Measurements from ENCODE around the gene ASB8. TPM values are rescaled to one million over a fixed set of nuclear protein-coding genes. Genes with fewer than 3 reads are reported as not detected.

The ASB8 gene
- total and polyA plus RNA-seq, 5 donors, result 33.4 to 69.9 (median 59.5) TPM

GRCh38 chr12:48183091-48183875, 26.0 kb upstream of the ASB8 start, which contains the start of gene CCDC184:
Gene CCDC184 (plus strand): TSS chr12:48183644. CDS start chr12:48184123, 479 bp downstream.
- DNase-seq (peak; percentile 72 to 88 (median 88)), ATAC-seq (peak; percentile 87 to 92)
- Histone ChIP-seq H3K9me3 (ENCODE audit: control insufficient read depth, low read length) (no peaks in the 10 kb centered on the region), H3K4me1 (ENCODE audit: control insufficient read depth, insufficient read depth, low read length) (no peaks in the 10 kb centered on the region), H3K27me3 (ENCODE audit: control insufficient read depth, insufficient read depth) (no peaks in the 10 kb centered on the region), H3K27ac (ENCODE audit: low read length) (no peak within 1 kb of the TSS), H3K4me3 (ENCODE audit: low read length) (peak within 1 kb of the TSS; percentile 56)
- intact Hi-C loops (cut with DNase I), result no loop called here
- WGBS, result under 1% methylated on average over 61 of the region's 61 CpGs

GRCh38 chr12:48182631-48183030, 25.3 kb upstream of the ASB8 start:
- Histone ChIP-seq H3K27me3 (ENCODE audit: control insufficient read depth, insufficient read depth) (no peaks in the 10 kb centered on the region), H3K9me3 (ENCODE audit: control insufficient read depth, low read length) (no peaks in the 10 kb centered on the region), H3K4me3 (ENCODE audit: low read length) (peak overlapping the region; percentile 56), H3K27ac (ENCODE audit: low read length) (no peak overlapping the region), H3K4me1 (ENCODE audit: control insufficient read depth, insufficient read depth, low read length) (no peaks in the 10 kb centered on the region)
- ATAC-seq, result no peak
- intact Hi-C loops (cut with DNase I), result no loop called here
- DNase-seq, result no peak
- WGBS, result 10% methylated on average over 7 of the region's 7 CpGs

DNA sequence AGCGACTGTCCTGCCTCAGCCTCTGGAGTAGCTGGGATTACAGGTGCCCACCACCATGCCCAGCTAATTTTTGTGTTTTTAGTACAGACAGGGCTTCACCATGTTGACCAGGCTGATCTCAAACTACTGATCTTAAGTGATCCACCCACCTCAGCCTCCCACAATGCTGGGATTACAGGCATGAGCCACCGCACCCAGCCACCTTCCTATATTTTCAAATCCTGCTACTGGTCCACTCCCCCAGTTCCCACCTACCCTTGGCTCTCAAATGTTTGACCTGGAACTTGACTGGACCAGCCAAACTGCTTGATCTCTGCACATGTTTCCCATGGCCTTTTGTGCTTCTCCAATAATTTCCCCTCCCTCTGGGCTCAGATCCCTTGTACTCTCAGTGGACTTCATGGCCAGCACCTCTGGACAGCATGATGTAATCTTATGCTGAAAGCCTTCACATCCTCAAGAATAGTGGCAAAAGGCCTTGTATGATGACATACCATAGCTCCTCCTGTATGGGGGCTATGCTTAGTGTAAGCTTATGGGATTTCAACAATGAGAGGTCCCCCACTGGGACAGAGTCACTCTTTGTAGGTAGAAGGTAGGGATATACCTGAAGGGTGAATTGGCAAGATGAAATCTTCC, 23.7 kb upstream of the ASB8 start:
- ATAC-seq, result no peak
- WGBS, result 88% methylated on average over 2 of the region's 2 CpGs
- no peaks in the 10 kb centered on the region for H3K27me3 ChIP-seq (ENCODE audit: control insufficient read depth, insufficient read depth)
- DNase-seq, result no peak
- no peaks in the 10 kb centered on the region for H3K4me1 ChIP-seq (ENCODE audit: control insufficient read depth, insufficient read depth, low read length)
- no peak overlapping the region for H3K27ac ChIP-seq (ENCODE audit: low read length)
- no peaks in the 10 kb centered on the region for H3K9me3 ChIP-seq (ENCODE audit: control insufficient read depth, low read length)
- intact Hi-C loops (cut with DNase I), result no loop called here
- no peak overlapping the region for H3K4me3 ChIP-seq (ENCODE audit: low read length)

GRCh38 chr12:48180424-48180823, 23.1 kb upstream of the ASB8 start:
- WGBS, result 82% methylated on average over 1 of the region's 1 CpG
- intact Hi-C loops (cut with DNase I), result no loop called here
- Histone ChIP-seq H3K4me1 (ENCODE audit: control insufficient read depth, insufficient read depth, low read length) (no peaks in the 10 kb centered on the region), H3K4me3 (ENCODE audit: low read length) (no peak overlapping the region), H3K27ac (ENCODE audit: low read length) (no peak overlapping the region), H3K27me3 (ENCODE audit: control insufficient read depth, insufficient read depth) (no peaks in the 10 kb centered on the region), H3K9me3 (ENCODE audit: control insufficient read depth, low read length) (no peaks in the 10 kb centered on the region)
- DNase-seq (no peak), ATAC-seq (no peak)

- ATAC-seq (no peak), DNase-seq (no peak)
- Histone ChIP-seq H3K9me3 (ENCODE audit: control insufficient read depth, low read length) (no peaks in the 10 kb centered on the region), H3K4me1 (ENCODE audit: control insufficient read depth, insufficient read depth, low read length) (no peaks in the 10 kb centered on the region), H3K4me3 (ENCODE audit: low read length) (no peak overlapping the region), H3K27ac (ENCODE audit: low read length) (no peak overlapping the region), H3K27me3 (ENCODE audit: control insufficient read depth, insufficient read depth) (no peaks in the 10 kb centered on the region)
- intact Hi-C loops (cut with DNase I), result no loop called here
- WGBS, result 89% methylated on average over 1 of the region's 1 CpG
Observed at GRCh38 chr12:48179466-48179865, 22.2 kb upstream of the ASB8 start.

GRCh38 chr12:48177982-48178381, 20.7 kb upstream of the ASB8 start:
- H3K4me3 ChIP-seq (ENCODE audit: low read length), result no peak overlapping the region
- intact Hi-C loops (cut with DNase I), result no loop called here
- WGBS, result 61% methylated on average over 4 of the region's 4 CpGs
- ATAC-seq (no peak), DNase-seq (no peak)
- H3K4me1 ChIP-seq (ENCODE audit: control insufficient read depth, insufficient read depth, low read length), result no peaks in the 10 kb centered on the region
- no peak overlapping the region for H3K27ac ChIP-seq (ENCODE audit: low read length)
- no peaks in the 10 kb centered on the region for H3K9me3 ChIP-seq (ENCODE audit: control insufficient read depth, low read length)
- H3K27me3 ChIP-seq (ENCODE audit: control insufficient read depth, insufficient read depth), result no peaks in the 10 kb centered on the region

GRCh38 chr12:48176417-48176751, 19.1 kb upstream of the ASB8 start:
- Histone ChIP-seq H3K27me3 (ENCODE audit: control insufficient read depth, insufficient read depth) (no peaks in the 10 kb centered on the region), H3K4me1 (ENCODE audit: control insufficient read depth, insufficient read depth, low read length) (no peaks in the 10 kb centered on the region), H3K4me3 (ENCODE audit: low read length) (no peak overlapping the region), H3K27ac (ENCODE audit: low read length) (no peak overlapping the region), H3K9me3 (ENCODE audit: control insufficient read depth, low read length) (no peaks in the 10 kb centered on the region)
- ATAC-seq, result no peak
- intact Hi-C loops (cut with DNase I), result no loop called here
- DNase-seq, result no peak

- H3K4me3 ChIP-seq (ENCODE audit: low read length), result no peak overlapping the region
- H3K27ac ChIP-seq (ENCODE audit: low read length), result no peak overlapping the region
- 58% methylated on average over 3 of the region's 3 CpGs for WGBS
- H3K27me3 ChIP-seq (ENCODE audit: control insufficient read depth, insufficient read depth), result no peaks in the 10 kb centered on the region
- ATAC-seq (no peak), DNase-seq (no peak)
- H3K4me1 ChIP-seq (ENCODE audit: control insufficient read depth, insufficient read depth, low read length), result no peaks in the 10 kb centered on the region
- H3K9me3 ChIP-seq (ENCODE audit: control insufficient read depth, low read length), result no peaks in the 10 kb centered on the region
- intact Hi-C loops (cut with DNase I), result no loop called here
Observed at GRCh38 chr12:48175613-48176416, 18.5 kb upstream of the ASB8 start.

DNA sequence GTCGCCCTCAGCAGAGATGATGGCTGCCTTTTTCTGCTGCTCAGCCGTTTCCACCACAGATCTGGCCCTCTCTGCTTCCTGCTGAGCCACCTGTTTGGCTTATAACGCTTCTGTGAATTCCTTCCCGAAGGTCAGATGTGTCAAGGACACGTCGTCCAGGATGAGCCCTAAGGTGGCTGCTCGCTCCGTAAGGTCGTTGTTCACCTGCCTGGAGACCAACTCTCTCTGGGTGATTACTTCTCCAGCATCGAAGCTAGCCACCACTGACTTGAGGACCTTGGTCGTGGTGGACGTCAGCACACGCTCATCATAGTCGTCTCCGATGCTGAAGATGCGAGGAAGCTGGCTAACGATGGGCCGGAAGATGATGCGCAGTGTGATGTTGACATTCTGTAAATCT, 11.7 kb upstream of the ASB8 start:
- DNase-seq (no peak), ATAC-seq (no peak)
- H3K9me3 ChIP-seq (ENCODE audit: control insufficient read depth, low read length), result no peaks in the 10 kb centered on the region
- no peaks in the 10 kb centered on the region for H3K27me3 ChIP-seq (ENCODE audit: control insufficient read depth, insufficient read depth)
- H3K4me3 ChIP-seq (ENCODE audit: low read length), result no peak overlapping the region
- intact Hi-C loops (cut with DNase I), result loop anchor here in 2 of 4 donors (5.0 to 10.0 kb wide), 2 partner anchors 54 to 87 kb away; partner anchors contain the start of gene PFKM (in 1 of the 2)
- 84% methylated on average over 19 of the region's 19 CpGs for WGBS
- H3K27ac ChIP-seq (ENCODE audit: low read length), result no peak overlapping the region
- no peaks in the 10 kb centered on the region for H3K4me1 ChIP-seq (ENCODE audit: control insufficient read depth, insufficient read depth, low read length)

DNA sequence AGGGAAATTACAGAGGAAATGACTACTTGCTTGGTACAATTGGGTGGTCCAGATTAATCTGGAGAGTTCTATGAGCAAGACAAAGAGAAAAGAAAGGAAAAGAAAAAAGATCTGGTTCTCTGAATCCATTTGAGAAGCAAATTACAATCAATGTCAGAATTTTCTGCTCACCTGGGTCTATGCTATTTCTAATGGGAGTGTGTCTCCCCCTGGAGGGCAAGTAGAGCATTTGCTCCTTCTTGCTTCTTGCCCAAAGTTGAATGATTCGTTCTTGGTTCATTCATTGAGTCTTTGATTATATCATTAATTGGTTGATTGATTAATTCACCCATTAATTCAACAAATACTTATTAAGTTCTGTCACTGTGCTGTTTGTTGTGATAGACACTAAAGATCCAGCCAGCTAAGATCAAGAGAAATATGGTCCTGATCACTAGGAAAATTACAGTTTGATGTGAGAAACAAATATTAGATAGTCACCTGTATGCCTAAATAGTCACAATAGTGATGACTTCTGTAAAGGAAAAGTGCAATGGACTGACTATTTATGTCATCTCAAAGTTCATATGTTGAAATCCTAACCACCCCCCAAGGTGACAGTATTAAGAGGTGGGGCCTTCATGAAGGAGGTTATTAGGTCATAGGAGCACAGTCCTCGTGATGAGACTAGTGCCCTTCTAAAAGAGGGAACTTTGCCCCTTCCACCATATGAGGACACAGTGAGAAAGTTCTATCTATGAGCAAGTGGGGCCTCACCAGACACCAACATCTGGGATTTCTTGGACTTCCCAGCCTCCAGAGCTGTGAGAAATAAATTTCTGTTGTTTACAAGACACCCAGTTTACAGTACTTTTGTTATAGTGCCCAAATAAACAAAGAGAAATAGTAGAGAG, 8.0 kb upstream of the ASB8 start:
- Histone ChIP-seq H3K9me3 (ENCODE audit: control insufficient read depth, low read length) (no peaks in the 10 kb centered on the region), H3K4me3 (ENCODE audit: low read length) (no peak overlapping the region), H3K4me1 (ENCODE audit: control insufficient read depth, insufficient read depth, low read length) (peaks cover 2% of the 10 kb centered on the region), H3K27me3 (ENCODE audit: control insufficient read depth, insufficient read depth) (no peaks in the 10 kb centered on the region), H3K27ac (ENCODE audit: low read length) (no peak overlapping the region)
- DNase-seq, result no peak
- intact Hi-C loops (cut with DNase I), result loop anchor here in 2 of 4 donors (5.0 to 10.0 kb wide), 2 partner anchors 51 to 83 kb away; partner anchors contain the start of gene PFKM (in 1 of the 2)
- WGBS, result 16% methylated on average over 2 of the region's 2 CpGs
- ATAC-seq, result peak in 1 of 2 donors; percentile 49

All from right cardiac atrium (tissue), 5 donors.